ENCODE data around the gene CAST.

CAST gene

DNA sequence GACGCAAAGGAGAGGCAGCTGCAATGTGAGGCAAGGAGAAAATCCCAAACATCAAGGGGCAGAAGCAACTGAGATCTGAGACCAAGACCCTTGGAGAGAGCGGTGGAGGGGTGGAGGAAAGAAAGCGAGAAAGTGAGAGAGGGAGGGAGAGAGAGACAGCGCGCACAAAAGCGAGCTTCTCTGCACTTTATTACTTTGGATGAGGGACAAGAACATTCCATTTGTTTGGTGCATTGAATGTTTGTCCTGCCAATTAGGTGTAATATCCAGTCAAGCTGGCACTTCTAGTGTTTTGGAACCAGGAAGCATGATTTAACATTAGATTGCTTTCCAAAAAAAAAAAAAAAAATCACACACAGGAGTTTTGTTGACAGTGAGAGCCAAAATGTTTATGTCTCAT lies 1.4 kb downstream of the CAST start:
- peak overlapping the region; percentile 98 for H3K27ac ChIP-seq
- no peak for DNase-seq (ENCODE audit: low read depth, low spot score)

DNA sequence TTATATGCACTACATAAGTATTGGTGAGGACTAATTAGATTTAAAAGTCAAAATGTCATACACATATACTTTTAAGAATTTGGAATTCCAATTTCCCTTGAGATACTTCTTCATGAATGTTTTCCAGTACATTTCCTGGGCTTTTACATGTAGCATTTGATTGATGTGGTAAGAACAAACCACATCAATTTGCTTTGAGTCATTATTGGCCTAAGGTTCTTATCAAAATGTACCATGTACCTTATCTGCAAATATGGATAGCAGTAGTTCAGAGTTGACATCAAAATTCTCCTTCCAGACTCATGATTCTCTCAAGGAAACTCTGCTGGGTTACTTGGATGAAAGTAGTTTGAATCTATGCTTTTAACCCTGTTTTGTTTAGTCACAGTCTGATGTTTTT lies 2.5 kb downstream of the CAST start:
- DNase-seq (ENCODE audit: low read depth, low spot score), result no peak
- H3K27ac ChIP-seq, result no peak overlapping the region

DNA sequence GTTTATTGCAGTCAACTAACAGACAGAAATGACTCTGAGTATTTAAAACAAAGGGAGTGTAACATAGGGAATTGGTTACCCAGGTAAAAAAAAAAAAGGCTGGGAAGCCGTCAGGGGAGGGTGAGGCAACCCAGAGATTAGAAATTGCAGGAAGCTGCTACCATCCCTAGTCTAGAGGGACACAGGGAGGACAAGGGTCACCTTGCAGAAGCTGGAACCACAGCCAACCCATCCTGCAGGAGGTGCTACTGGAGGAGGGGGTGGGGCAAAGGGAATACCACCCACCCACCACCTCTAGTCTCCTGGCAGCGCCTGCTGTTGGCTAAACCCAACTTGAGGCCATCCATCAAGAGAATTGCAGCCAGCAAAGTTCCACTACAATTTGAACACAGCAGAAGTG lies 6.5 kb downstream of the CAST start:
- no peak for DNase-seq (ENCODE audit: low read depth, low spot score)
- H3K27ac ChIP-seq, result no peak overlapping the region

DNA sequence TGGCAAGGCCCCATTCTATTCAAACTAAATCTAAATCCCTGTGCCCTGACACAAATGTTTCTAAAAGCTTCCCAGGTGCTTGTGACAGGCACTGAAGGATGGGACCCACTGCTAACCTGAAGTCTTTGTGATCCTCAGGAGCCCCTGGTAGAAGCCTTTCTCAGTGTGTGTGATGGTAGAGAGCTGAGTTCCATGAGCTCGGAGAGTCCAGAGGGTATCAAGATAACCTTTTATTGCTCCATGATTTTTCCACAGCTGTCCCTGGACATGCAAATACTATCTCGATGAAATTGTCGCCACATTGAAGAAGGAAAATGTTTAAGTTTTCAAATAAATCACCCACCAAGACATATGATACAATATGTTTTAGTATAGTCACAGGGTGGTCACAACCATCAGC lies 7.7 kb downstream of the CAST start:
- H3K27ac ChIP-seq, result no peak overlapping the region
- DNase-seq (ENCODE audit: low read depth, low spot score), result no peak

DNA sequence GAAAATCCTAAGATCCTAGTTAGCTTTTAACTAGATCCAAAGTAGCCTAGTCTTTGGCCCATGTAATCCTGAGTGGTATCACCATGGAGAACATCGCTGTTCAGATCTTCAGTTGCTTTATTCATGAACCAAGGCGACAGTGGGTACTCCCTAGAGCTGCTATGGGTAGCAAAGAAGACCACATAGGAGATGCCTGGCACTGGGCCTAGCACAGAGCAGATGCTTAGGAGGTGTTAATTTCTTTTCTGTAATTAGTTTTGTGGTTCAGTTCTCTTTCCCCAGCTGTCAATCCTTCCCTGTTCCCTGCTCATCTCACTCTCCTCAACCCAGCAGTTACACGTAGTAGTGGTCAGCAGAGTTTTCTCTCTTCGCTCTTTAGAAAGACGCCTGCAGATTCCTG lies 9.3 kb downstream of the CAST start:
- DNase-seq (ENCODE audit: low read depth, low spot score), result no peak
- no peak overlapping the region for H3K27ac ChIP-seq

DNA sequence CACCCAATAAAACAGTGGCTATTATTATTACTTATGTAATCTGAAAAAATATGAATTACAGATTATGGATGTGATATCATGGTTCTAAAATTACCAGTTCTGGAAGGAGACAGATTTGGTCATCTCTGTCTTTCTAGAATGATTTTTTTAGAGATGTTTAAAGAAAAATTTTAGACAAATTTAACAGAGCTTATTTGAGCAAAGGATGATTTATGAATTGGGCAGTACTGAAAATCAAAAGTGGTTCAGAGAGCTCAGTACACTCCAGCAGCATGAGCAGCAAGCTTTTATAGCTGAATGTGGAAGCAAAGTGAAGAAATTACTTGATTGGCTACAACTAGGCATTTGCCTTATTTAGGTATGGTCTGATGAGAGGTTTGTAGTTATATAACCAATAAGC lies 11.0 kb downstream of the CAST start:
- DNase-seq (ENCODE audit: low read depth, low spot score), result no peak
- H3K27ac ChIP-seq, result no peak overlapping the region

DNA sequence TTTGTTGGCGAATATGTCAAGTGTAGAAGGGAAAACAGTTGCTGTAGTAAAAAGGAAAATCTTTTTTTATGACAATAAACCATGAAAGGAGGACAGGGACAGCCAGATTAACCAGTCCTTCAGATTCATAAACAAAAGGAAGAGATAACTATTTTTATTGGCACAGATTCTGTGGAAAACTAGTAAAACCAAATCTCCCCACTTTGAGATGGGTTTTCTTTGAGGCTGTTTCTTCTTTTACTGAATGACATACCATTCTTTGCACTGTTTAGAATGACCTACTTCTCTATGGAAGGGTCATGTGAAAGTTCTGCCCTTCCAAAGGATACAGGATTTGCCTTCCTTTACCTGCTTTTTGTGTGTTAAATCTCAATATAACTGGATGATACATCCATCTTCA lies 13.7 kb downstream of the CAST start:
- no peak for DNase-seq (ENCODE audit: low read depth, low spot score)
- no peak overlapping the region for H3K27ac ChIP-seq

DNA sequence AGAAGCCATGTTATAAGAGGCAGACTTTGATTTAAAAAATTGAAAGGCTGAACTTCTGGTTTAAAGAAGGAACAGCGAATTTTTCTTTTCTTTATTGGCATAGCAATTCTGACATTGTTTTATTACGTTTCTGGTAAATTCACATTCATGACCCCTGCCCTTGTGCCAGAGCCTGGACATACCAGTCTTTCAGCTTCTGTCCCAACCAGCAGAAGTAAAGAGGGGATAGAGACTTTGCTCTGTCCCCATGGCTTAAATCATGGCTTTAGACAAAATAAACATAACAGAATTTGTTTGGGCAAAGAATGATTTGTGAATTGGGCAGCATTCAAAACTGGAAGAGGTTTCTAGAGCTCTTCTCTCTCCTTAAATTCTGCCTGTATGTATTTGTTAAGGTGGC lies 15.3 kb downstream of the CAST start:
- H3K27ac ChIP-seq, result no peak overlapping the region
- no peak for DNase-seq (ENCODE audit: low read depth, low spot score)

DNA sequence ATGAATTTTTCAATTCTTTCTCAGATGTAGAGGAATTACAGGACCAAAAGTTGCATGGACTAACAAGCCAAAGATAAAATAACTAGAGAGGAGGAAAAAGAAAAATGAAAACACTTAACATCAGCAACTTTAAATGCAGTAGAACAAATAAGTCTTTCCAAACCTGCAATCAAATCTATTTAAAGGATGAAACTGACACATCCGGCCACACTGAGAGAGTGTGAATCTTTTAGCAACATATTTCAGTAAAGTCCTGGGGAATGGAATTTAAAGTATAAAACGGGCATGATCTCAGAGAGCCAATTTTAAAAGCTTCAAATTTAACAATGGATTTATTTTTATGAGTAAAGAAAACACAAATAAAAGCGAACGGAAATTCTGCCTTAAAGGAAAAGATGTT lies 17.1 kb downstream of the CAST start:
- no peak for DNase-seq (ENCODE audit: low read depth, low spot score)
- peak overlapping the region; percentile 7 for H3K27ac ChIP-seq

DNA sequence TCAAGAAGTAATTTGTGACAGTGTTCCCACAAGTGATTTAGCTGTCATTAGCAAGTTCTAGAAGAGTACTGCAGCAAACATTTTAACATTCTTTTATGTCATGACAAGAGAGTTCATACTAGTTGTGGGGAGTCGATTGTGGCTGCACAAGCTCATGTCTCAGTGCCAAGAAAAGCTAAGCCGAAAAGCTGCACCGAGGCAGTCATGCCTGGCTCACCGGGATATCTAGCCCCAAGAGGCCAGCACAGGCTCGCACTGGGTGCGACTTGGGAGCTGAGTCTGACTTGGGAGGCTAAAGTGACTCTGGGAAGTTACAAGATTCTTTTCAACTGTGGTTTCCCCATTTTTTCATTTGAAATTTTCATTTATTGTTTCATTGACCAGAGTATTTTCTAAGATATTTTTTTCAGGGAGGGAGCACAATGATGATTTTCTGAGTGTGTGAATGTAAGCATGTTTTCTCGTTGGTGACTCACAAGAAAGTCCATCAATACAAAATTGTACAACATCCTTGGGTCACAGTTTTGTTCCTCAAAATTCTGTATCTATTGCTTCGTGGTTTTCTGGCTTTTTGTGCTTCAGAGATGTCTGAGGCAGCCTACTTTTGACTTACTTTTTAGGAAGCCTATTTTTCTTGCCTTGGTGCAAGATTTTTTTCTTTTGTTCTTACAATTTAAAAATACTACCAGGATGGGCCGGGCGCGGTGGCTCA lies 18.7 kb downstream of the CAST start:
- no peak overlapping the region for H3K27ac ChIP-seq
- DNase-seq (ENCODE audit: low read depth, low spot score), result no peak

DNA sequence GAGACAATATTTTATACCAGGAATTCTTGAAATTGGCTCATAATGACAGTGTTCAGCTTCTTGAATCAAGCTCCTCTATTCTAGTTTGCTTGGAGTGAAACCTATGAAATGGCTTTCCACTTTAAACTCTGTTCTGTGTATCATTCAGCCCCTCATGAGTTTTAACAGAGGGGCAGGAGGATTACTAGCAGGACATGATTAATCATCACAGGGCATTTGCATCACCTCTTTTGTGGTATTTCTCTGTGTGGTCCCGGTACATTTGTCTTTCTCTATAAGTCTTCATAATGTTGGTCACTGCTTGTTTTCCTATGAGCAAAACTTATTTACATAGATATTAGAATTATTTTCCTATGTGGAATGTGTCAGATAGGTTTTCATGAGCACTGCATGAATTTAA lies 21.2 kb downstream of the CAST start:
- peak overlapping the region; percentile 15 for H3K27ac ChIP-seq
- DNase-seq (ENCODE audit: low read depth, low spot score), result no peak

DNA sequence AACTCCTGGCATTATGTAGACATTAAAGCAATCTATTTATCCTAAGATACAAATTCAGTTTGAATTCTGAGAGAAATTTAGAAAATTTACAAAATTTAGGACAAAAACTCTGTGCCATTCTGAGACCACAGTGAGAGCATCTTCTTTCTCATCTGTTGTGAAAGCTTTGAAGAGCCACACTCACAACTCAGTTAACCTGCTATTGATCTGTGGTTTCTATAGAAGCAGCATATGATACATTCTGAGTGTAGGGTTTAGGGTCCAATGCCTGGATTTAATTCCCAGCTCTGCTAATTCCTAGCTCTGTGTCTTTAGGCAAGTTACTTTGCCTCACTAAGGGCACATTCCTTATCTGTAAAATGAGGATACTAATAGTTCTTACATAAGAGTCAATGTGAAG lies 21.6 kb downstream of the CAST start:
- DNase-seq (ENCODE audit: low read depth, low spot score), result no peak
- H3K27ac ChIP-seq, result peak overlapping the region; percentile 15

DNA sequence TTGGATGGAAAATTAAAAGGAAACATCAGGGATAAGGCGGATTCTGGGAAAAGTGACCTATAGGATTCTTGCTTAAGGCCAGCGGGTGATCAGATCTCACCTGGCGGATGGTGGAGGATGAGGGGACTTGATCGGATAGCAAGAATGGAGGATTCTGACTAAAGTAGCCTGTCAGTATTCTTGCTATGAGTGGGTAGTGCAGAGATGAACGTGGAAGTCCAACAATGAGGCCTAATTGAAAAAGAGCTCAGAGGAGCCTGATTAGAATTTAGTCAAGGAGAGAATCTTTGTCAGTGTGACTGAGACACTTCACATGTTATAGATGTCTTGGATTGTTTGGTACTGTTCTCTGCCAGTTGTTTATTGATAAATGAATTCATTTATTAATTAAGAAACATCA lies 24.9 kb downstream of the CAST start:
- no peak overlapping the region for H3K27ac ChIP-seq
- no peak for DNase-seq (ENCODE audit: low read depth, low spot score)

DNA sequence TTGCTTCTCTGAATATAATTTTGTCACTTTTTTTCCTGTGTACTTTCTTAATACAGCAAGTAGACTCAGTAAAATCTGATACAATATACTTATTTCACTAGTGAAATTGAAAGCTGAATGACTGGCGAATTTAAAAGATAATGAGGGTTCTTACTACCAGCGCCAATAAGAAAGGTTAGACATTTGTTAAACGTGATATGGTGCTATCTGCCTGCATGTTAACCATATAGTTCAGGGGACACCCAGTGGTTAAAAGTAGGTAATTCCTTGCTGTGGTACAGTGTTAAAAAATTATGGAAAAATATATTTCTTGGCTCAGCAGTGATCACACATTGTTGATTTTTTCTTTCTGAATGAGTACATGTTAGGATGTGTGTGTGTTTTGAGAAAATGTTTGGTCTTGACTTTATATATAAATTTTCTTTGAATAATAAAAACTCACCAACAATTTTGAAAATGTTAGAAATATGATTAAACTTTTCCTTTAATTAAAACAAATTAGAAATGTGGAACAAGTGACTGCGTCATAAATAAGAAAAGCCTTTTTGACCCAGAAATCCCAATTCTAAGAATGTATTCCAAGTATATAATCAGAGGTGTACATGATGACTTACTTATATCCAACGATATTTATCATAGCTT lies 25.8 kb downstream of the CAST start:
- H3K27ac ChIP-seq, result peak overlapping the region; percentile 9
- no peak for DNase-seq (ENCODE audit: low read depth, low spot score)

DNA sequence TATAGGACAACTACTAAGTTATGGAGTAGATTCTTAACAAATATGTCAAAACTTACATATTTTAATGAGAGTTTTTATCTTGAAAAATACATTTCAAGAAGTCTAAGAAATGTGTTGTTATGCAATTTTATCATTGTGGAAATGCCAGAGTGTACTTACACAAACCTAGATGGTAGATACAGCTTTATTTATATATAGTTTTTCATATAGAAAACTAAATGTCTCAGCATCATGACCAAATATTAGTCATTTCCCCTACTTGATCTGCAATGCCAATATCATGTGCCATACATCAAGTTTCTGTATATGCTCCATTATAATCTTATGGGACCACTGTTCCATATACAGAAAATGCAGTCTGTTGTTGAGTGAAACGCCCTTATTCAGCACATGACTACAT lies 28.7 kb downstream of the CAST start:
- DNase-seq (ENCODE audit: low read depth, low spot score), result no peak
- peak overlapping the region; percentile 90 for H3K27ac ChIP-seq

DNA sequence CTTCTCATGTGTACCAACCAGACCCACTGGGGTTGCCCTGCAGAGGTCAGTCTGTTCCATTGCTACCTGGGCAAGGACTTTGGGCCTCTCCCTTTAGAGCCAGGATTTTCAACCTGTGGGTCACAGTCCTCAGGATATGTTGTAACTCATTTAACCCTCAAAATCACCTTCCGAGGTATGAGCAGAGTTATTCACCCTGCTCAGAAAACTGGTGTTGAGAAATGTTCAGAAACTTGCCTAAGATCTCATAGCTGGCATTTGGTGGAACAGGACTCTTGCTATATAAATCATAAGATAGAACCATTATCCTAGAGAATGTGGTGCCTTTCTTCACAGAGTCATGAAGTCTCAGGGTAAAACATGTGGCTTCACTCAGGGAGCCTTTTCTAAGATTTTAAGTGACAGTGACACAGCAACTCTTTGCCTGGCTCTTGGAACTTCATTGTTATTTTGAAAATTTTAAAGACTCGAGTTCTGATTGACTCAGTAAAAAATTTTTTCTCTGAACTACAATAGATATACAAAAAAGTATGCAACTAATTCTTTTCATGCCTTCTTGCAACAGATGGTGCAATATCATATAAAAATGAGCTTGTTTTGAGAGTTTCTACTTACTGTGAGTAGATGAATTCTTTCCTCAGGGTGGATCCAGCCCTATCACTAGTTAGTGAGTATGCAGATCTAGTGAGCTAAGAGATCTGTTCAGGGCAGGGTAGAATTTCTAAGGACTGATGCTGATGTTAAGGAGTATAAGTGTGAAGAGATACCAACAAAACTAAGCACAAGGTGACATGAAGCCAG lies 29.5 kb downstream of the CAST start:
- no peak for DNase-seq (ENCODE audit: low read depth, low spot score)
- H3K27ac ChIP-seq, result peak overlapping the region; percentile 90

DNA sequence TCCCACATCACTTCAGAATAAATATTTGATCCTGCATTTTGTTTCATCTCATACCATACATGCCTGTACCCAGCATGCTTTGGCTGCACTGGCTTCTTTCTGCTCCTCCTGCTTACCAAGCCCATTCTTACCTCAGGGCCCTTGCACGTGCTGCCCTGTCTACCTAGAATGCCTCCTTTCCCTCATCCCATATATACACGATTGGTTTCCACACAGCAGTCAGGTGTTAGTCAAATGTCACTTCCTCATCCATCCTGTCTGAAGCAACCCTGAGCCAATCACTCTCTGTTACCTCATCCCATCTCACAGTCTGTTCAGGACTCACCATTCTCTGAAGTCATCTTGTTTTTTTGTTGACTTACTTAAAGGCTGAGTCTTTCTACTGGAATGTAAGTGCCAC lies 30.3 kb downstream of the CAST start:
- peak; percentile 73 for DNase-seq (ENCODE audit: low read depth, low spot score)
- H3K27ac ChIP-seq, result peak overlapping the region; percentile 90

DNA sequence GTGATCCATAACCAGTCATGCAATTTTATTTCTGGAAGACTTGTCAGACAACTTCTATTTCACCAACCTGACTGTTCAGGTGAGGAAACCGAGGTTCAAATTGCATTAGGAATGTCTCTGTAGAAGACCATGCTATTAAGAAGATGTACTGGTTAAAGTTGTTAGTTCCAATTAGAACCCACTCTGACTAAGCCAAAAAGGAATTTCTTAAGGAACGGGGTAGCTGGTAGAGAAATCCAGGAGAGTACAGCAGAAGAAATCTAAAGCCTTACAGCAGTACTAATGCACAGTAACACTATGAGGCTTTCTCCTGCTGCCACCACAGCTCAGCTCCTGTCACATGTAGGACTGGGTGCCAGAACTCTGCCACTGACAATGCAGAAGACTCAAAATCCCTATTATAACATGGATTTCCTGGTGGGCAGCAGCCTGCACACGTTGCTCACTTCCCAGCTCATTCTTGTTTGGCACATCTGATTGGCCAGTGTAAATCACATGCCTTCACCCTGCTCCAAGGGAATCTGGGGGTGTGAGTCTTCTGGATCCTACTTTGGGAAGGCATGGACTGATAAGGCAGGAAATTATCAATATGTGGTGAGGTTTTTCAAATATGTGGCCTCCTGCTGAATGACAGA lies 37.1 kb downstream of the CAST start:
- no peak for DNase-seq (ENCODE audit: low read depth, low spot score)
- H3K27ac ChIP-seq, result peak overlapping the region; percentile 99

DNA sequence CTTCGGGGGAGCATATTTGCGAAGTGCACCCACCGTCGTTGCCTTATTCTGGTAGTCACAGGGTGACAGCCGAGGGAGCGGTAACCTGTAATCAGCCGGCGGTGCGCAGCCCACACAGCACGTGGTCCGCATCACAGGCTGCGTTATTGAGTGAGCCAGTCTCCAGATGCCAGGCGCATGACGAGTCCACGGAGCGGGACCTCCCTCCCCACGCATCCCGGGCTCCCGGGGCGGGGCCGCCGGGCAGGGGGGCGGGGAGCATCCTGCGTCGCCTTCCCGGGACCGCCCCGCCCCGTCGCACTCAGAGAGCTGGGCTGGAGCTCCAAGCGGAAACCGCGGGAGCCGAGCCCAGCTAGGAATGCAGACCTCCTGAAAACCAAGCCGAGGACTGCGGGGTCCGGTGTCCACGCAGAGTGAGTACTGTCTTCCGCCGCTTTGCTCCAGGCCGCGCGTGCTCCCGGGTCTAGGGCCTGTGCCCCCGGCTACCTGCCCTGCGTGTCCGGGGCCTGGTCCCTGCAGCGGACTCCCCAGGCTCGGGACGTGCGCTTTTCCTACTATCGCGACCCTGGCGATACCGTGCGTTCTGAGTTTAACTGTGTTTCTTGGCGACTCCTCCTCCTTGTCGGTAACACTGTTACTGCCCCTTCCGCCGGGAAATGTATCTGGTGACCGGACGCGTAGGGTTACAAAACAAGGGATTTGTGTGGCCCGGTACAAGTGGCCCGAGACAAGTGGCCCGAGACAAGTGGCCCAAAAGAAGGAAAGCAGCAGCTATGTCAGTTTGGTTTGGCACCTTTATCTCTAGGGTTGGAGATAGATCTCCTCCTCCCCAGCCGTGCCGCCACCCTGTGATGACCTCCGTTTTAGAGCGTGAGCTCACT lies 40.6 kb downstream of the CAST start:
- H3K27ac ChIP-seq, result peak overlapping the region; percentile 99
- DNase-seq (ENCODE audit: low read depth, low spot score), result peak; percentile 82

DNA sequence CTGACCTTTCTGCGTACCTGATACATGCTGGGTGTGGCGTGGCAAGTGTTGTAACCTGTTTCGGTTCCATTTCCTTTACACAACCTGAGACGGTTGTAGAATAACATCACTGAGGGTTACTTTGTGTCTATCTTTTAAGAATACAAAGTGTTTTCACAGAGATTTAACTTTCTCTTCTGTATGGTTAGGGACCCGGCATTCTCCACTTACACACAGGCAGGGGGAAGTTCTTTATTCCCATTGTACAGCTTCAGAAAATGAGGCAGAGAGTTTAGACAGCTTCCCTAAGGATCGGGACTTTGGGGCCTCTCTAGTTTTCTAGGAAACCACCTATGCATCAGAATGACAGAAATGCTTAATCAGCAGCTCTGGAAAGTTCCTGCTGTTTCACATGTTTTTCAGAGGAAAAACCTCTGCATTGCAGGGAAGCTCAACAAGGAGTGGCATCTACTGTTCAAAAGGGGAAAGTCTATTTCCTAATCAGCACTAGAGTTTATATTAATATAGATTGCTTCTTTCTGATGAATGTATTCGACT lies 41.3 kb downstream of the CAST start:
- H3K27ac ChIP-seq, result peak overlapping the region; percentile 99
- peak; percentile 80 for DNase-seq (ENCODE audit: low read depth, low spot score)

All from epithelial cell of prostate (primary cell).